ENCODE results near the gene GPC5. TPM values are rescaled to one million over a fixed set of nuclear protein-coding genes. Genes with fewer than 3 reads are reported as not detected.

GPC5 gene
- total and polyA plus RNA-seq, 4 donors, result 0.51 to 22.4 (median 2.0) TPM

DNA sequence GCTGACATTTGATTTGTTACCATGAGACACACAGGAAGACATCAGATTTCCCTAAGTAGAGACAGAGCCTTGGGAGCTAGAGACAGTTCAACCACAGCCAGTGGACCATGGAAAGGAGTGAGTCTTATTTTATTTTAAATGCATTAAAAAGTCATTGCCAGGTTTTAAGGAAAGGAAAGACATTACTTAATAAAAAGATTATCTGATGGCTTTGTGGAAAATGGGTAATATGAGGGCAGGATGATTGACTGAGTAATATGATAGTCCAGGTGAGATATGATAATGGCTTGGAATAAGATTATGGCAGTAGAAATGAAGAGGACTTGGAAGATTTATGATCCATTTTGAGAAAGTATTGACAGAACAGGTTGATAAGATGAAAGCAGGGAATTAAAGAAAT, 580.1 kb downstream of the GPC5 start (continued):
- TF ChIP-seq, protein P1, sequence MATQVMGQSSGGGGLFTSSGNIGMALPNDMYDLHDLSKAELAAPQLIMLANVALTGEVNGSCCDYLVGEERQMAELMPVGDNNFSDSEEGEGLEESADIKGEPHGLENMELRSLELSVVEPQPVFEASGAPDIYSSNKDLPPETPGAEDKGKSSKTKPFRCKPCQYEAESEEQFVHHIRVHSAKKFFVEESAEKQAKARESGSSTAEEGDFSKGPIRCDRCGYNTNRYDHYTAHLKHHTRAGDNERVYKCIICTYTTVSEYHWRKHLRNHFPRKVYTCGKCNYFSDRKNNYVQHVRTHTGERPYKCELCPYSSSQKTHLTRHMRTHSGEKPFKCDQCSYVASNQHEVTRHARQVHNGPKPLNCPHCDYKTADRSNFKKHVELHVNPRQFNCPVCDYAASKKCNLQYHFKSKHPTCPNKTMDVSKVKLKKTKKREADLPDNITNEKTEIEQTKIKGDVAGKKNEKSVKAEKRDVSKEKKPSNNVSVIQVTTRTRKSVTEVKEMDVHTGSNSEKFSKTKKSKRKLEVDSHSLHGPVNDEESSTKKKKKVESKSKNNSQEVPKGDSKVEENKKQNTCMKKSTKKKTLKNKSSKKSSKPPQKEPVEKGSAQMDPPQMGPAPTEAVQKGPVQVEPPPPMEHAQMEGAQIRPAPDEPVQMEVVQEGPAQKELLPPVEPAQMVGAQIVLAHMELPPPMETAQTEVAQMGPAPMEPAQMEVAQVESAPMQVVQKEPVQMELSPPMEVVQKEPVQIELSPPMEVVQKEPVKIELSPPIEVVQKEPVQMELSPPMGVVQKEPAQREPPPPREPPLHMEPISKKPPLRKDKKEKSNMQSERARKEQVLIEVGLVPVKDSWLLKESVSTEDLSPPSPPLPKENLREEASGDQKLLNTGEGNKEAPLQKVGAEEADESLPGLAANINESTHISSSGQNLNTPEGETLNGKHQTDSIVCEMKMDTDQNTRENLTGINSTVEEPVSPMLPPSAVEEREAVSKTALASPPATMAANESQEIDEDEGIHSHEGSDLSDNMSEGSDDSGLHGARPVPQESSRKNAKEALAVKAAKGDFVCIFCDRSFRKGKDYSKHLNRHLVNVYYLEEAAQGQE (IDR thresholded peaks at IDR 0.05), result no peak
- no peak for TF ChIP-seq FOXA1 (IDR thresholded peaks at IDR 0.05)
- TF ChIP-seq HNF4A (conservative IDR thresholded peaks at IDR 0.05), result no peak
- no peak for TF ChIP-seq GABPA (IDR thresholded peaks at IDR 0.05 in 1 of 2, conservative IDR thresholded peaks at IDR 0.05 in 1 of 2)
- no peak for TF ChIP-seq JUND (IDR thresholded peaks at IDR 0.05)
- TF ChIP-seq, protein P2, sequence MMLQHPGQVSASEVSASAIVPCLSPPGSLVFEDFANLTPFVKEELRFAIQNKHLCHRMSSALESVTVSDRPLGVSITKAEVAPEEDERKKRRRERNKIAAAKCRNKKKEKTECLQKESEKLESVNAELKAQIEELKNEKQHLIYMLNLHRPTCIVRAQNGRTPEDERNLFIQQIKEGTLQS (IDR thresholded peaks at IDR 0.05), result no peak
- no peak for TF ChIP-seq YY1 (IDR thresholded peaks at IDR 0.05)

DNA sequence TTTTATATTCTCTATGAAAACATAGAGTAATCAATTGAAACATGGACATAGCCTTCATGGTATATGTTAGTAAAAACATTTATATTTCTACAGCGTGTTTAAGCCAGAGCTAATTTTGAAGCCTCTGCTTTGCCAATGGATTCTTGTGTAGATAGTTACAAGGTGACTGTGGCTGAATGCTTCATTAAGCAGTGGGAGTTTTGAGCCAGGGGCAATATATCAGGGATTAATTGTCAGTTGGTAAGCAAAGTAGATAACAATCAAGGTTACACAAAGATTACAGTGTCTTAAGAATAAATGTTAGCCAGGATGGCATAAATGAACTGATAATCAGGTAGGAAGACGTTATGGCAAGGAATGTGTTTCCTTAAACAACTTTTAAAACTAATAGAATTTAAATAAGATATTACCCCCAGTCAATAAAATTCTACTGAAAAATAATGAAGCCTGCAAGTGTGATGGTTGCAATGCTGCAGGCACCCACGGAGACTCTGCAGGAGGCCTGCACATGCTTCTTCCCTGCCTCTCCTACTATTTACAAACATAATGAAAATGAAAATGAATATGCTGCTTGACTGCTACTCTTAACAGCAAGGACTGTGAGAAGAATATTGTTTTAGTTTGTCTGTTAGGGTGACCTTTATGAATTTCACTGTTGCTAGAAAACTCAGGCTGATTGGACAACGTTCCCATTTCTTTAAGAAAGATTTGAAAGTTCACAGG, 588.5 kb downstream of the GPC5 start:
- Histone ChIP-seq H3K4me3 (ENCODE audit: low read depth in 1 of 3, low read length in 3 of 3) (no peak overlapping the region), H3K9ac (ENCODE audit: low read depth in 1 of 2, low read length in 2 of 2) (no peak overlapping the region), H3K4me1 (ENCODE audit: control insufficient read depth in 4 of 4, insufficient read depth in 4 of 4, low read length in 3 of 4) (no peaks in the 10 kb centered on the region), H3K27me3 (ENCODE audit: control insufficient read depth in 4 of 4, insufficient read depth in 4 of 4, low read length in 3 of 4) (no peaks in the 10 kb centered on the region), H3K9me3 (ENCODE audit: control insufficient read depth in 4 of 4, low read length in 3 of 4) (no peaks in the 10 kb centered on the region), H3K36me3 (ENCODE audit: control insufficient read depth in 4 of 4, insufficient read depth in 3 of 4, low read depth in 1 of 4, low read length in 3 of 4) (no peaks in the 10 kb centered on the region), H3K27ac (ENCODE audit: low read depth in 1 of 2, low read length in 2 of 2) (no peak overlapping the region)
- TF ChIP-seq FOXA1 (IDR thresholded peaks at IDR 0.05), result no peak
- no peak for TF ChIP-seq RAD21 (IDR thresholded peaks at IDR 0.05)
- TF ChIP-seq YY1 (IDR thresholded peaks at IDR 0.05), result no peak
- TF ChIP-seq, protein P3, sequence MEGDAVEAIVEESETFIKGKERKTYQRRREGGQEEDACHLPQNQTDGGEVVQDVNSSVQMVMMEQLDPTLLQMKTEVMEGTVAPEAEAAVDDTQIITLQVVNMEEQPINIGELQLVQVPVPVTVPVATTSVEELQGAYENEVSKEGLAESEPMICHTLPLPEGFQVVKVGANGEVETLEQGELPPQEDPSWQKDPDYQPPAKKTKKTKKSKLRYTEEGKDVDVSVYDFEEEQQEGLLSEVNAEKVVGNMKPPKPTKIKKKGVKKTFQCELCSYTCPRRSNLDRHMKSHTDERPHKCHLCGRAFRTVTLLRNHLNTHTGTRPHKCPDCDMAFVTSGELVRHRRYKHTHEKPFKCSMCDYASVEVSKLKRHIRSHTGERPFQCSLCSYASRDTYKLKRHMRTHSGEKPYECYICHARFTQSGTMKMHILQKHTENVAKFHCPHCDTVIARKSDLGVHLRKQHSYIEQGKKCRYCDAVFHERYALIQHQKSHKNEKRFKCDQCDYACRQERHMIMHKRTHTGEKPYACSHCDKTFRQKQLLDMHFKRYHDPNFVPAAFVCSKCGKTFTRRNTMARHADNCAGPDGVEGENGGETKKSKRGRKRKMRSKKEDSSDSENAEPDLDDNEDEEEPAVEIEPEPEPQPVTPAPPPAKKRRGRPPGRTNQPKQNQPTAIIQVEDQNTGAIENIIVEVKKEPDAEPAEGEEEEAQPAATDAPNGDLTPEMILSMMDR (IDR thresholded peaks at IDR 0.05; ENCODE audit: low read depth, low read length, missing input control), result no peak
- TF ChIP-seq NR2F2 (IDR thresholded peaks at IDR 0.05), result no peak
- no peak for TF ChIP-seq HNF4A (conservative IDR thresholded peaks at IDR 0.05)
- no peak for TF ChIP-seq JUND (IDR thresholded peaks at IDR 0.05)
- TF ChIP-seq, protein P4, sequence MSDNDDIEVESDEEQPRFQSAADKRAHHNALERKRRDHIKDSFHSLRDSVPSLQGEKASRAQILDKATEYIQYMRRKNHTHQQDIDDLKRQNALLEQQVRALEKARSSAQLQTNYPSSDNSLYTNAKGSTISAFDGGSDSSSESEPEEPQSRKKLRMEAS (IDR thresholded peaks at IDR 0.05), result no peak
- no peak for TF ChIP-seq HNF4G (IDR thresholded peaks at IDR 0.05)
- no peak for TF ChIP-seq RXRA (IDR thresholded peaks at IDR 0.05)
- TF ChIP-seq, protein P2 (IDR thresholded peaks at IDR 0.05), result no peak
- TF ChIP-seq GABPA (IDR thresholded peaks at IDR 0.05 in 1 of 2, conservative IDR thresholded peaks at IDR 0.05 in 1 of 2), result no peak
- TF ChIP-seq, protein P5, sequence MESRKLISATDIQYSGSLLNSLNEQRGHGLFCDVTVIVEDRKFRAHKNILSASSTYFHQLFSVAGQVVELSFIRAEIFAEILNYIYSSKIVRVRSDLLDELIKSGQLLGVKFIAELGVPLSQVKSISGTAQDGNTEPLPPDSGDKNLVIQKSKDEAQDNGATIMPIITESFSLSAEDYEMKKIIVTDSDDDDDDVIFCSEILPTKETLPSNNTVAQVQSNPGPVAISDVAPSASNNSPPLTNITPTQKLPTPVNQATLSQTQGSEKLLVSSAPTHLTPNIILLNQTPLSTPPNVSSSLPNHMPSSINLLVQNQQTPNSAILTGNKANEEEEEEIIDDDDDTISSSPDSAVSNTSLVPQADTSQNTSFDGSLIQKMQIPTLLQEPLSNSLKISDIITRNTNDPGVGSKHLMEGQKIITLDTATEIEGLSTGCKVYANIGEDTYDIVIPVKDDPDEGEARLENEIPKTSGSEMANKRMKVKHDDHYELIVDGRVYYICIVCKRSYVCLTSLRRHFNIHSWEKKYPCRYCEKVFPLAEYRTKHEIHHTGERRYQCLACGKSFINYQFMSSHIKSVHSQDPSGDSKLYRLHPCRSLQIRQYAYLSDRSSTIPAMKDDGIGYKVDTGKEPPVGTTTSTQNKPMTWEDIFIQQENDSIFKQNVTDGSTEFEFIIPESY (IDR thresholded peaks at IDR 0.05), result no peak
- TF ChIP-seq EGR1 (IDR thresholded peaks at IDR 0.05; ENCODE audit: low read depth in 2 of 2), result no peak
- DNase-seq (ENCODE audit: low spot score), result no peak
- 81% methylated on average over 4 of the region's 4 CpGs for WGBS
